Muscle of back (tissue), 11 donors: Measurements from ENCODE around the gene IYD. TPM values are rescaled to one million over a fixed set of nuclear protein-coding genes. Genes with fewer than 3 reads are reported as not detected.
A peak's percentile ranks its signal among the peaks of the same experiment; 100 is the strongest.

Source experiments
- DNase-seq, 3 donors: peaks; one replicate each; pipeline versions ENCODE4 v3.0.0 to v3.0.0-alpha.2; 2013
- polyA plus RNA-seq, 10 donors: library from polyadenylated mRNA; unstranded; fragments of 120-200 nt; gene quantifications; one replicate each; pipeline ENCODE4 v1.2.1, GENCODE V29; 2013; ENCODE audit not compliant: insufficient read length in 10 of 10

The IYD gene
- polyA plus RNA-seq, 10 donors = 0.01 TPM; not detected in 9

GRCh38 chr6:150394053-150394898 is 25.5 kb downstream of the IYD start:
- DNase-seq = no peak

GRCh38 chr6:150394899-150395295 is 26.1 kb downstream of the IYD start:
- no peak for DNase-seq

- DNase-seq = peak in 2 of 3 donors; percentile 38 to 52
Observed at GRCh38 chr6:150395388-150396009, 26.7 kb downstream of the IYD start.

- peak; percentile 68 to 94 (median 81) for DNase-seq
Observed at GRCh38 chr6:150403458-150404246, 34.8 kb downstream of the IYD start.

- DNase-seq = no peak
Observed at GRCh38 chr6:150406948-150407347, 38.1 kb downstream of the IYD start.

GRCh38 chr6:150408842-150409241 is 40.0 kb downstream of the IYD start:
- no peak for DNase-seq

- DNase-seq = peak; percentile 29 to 65 (median 55)
Observed at GRCh38 chr6:150409576-150410066, 40.8 kb downstream of the IYD start.

GRCh38 chr6:150410399-150410798 is 41.6 kb downstream of the IYD start:
- DNase-seq = no peak

- no peak for DNase-seq
Observed at GRCh38 chr6:150410906-150411305, 42.1 kb downstream of the IYD start.

GRCh38 chr6:150412221-150412620 is 43.4 kb downstream of the IYD start:
- DNase-seq = no peak

- no peak for DNase-seq
Observed at GRCh38 chr6:150413198-150413597, 44.4 kb downstream of the IYD start.

- DNase-seq = peak in 1 of 3 donors; percentile 55
Observed at GRCh38 chr6:150413781-150414281, 45.0 kb downstream of the IYD start.

- no peak for DNase-seq
Observed at GRCh38 chr6:150416128-150416527, 47.3 kb downstream of the IYD start.

- no peak for DNase-seq
Observed at GRCh38 chr6:150417250-150417649, 48.4 kb downstream of the IYD start.

GRCh38 chr6:150417899-150418826 is 49.4 kb downstream of the IYD start:
- DNase-seq = peak; percentile 77 to 90 (median 80)

GRCh38 chr6:150418827-150419594 is 50.2 kb downstream of the IYD start:
- DNase-seq = peak; percentile 42 to 87 (median 79)

GRCh38 chr6:150420428-150420827 is 51.6 kb downstream of the IYD start:
- DNase-seq = no peak

- DNase-seq = peak in 1 of 3 donors; percentile 40
Observed at GRCh38 chr6:150420926-150421325, 52.1 kb downstream of the IYD start.

- DNase-seq = no peak
Observed at GRCh38 chr6:150425508-150425907, 56.7 kb downstream of the IYD start.

- no peak for DNase-seq
Observed at GRCh38 chr6:150426198-150426597, 57.4 kb downstream of the IYD start.
